PC-9 (cell line): ENCODE results near the gene BASP1.

Experiments used
- CTCF ChIP-seq: fragments of 200-600 bp; sonication (generic); conservative IDR thresholded peaks from 2 replicates; pipeline ENCODE4 v1.6.1; 2017; ENCODE audit warnings: mixed run types, antibody characterized with exemption, mild to moderate bottlenecking, moderate library complexity
- EZH2 ChIP-seq: fragments of 200-600 bp; sonication (generic); IDR thresholded peaks from 2 replicates; pipeline ENCODE4 v1.8.0; 2017; ENCODE audit warnings: antibody characterized with exemption, low read depth

DNA sequence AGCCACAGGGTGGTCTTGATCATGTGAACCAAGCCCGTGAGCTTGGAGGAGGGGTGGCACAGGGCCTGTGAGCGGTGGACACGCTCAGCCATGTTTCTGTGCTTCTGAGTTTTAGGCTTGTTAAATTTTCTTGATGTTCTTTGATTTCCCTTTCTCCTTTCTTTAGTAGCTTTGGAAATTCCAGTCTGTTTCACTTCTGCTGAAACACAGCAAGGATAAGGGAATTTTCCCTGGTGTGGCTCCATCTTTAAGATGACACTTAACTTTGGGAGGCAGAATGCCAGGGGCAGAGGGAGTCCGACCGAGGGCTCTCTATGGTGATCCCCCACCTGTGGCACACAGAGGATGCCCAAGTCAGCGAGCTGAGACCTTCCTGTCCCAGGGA lies 29.7 kb upstream of the BASP1 start:
- TF ChIP-seq CTCF (no peak), EZH2 (no peak)
